K562 (cell line): ENCODE measurements around the gene MAPK1IP1L. TPM values are rescaled to one million over a fixed set of nuclear protein-coding genes. Genes with fewer than 3 reads are reported as not detected.
A peak's percentile ranks its signal among the peaks of the same experiment; 100 is the strongest.

Experiments
- ATAC-seq: fragments of 200-7000 bp; cut with Tn5 transposase; 3 replicates; pipeline ENCODE4 v1.9.1; 2020; ENCODE audit warnings: moderate library complexity
- BruUV-seq: library from RNA; stranded (reverse); fragments of 400-500 nt; replicated peaks from 2 replicates; lab custom pipeline; 2021; lab: Mats Ljungman, UMichigan
- CTCF ChIA-PET: fragments of 300-600 bp; formaldehyde crosslinking; extraction: SDS; loops from one replicate; lab custom pipeline; 2021; ENCODE audit warnings: low intra/inter-chr PET ratio; lab: Yijun Ruan, JAX
- POLR2A ChIA-PET: fragments of 300-600, 350-650 bp; sonication (Branson Sonifier 250); formaldehyde crosslinking; extraction: SDS; loops from one replicate; lab custom pipeline; 2021; ENCODE audit warnings: antibody characterized with exemption, inconsistent platforms; lab: Yijun Ruan, JAX
- DNase-seq, 4 experiments: peaks; one replicate each; pipeline versions ENCODE4 v3.0.0 to v3.0.0-alpha.2; 2011 to 2018; ENCODE audit warnings: low spot score in 3 of 4, mixed read lengths in 3 of 4; ENCODE audit errors: extremely low read depth in 1 of 4
- FAIRE-seq: peaks from 2 replicates; lab custom pipeline; 2011; peaks lifted over from hg19 to GRCh38; lab: Jason Lieb, UNC
- H2AFZ ChIP-seq: 2 replicates; pipeline ENCODE4 v1.6.0; 2011; ENCODE audit warnings: low read depth, low read length, control low read depth, inconsistent platforms
- H3K27ac ChIP-seq: fragments of 200-600 bp; 3 replicates; pipeline ENCODE4 v1.8.0; 2011; ENCODE audit warnings: low read depth, mild to moderate bottlenecking, control low read depth, inconsistent platforms, low read length, moderate library complexity, mixed read lengths; ENCODE audit errors: extremely low read depth
- H3K27me3 ChIP-seq, 2 experiments: fragments of 300-600 bp in 1 of 2; 2 replicates in 1 of 2; 3 replicates in 1 of 2; pipeline versions ENCODE4 v1.6.0 to v1.8.0; 2011; ENCODE audit warnings: inconsistent platforms in 2 of 2, low read length in 2 of 2, mild to moderate bottlenecking in 1 of 2, mixed read lengths in 1 of 2, moderate library complexity in 1 of 2; ENCODE audit not compliant: control insufficient read depth in 2 of 2, insufficient read depth in 2 of 2
- H3K36me3 ChIP-seq: fragments of 300-600 bp; 3 replicates; pipeline ENCODE4 v1.8.0; 2011; ENCODE audit warnings: mild to moderate bottlenecking, low read length, inconsistent platforms; ENCODE audit not compliant: control insufficient read depth, insufficient read depth
- H3K4me1 ChIP-seq, 2 experiments: fragments of 200-600 bp in 1 of 2; replicated peaks in 1 of 2; 2 replicates in 1 of 2; 3 replicates in 1 of 2; pipeline versions ENCODE4 v1.5.1 to v1.8.0; 2011; ENCODE audit warnings: inconsistent platforms in 2 of 2, low read length in 2 of 2, mild to moderate bottlenecking in 1 of 2, mixed read lengths in 1 of 2, moderate library complexity in 1 of 2; ENCODE audit not compliant: control insufficient read depth in 2 of 2, insufficient read depth in 2 of 2
- H3K4me2 ChIP-seq: 2 replicates; pipeline ENCODE4 v1.6.1; 2011; ENCODE audit warnings: low read length, control low read depth, inconsistent platforms, mixed read lengths; ENCODE audit not compliant: insufficient read depth
- H3K4me3 ChIP-seq: fragments of 200-600 bp; sonication (generic), shearing (Covaris generic); 2 replicates; pipeline ENCODE4 v1.5.1; 2016; ENCODE audit warnings: control low read depth, inconsistent platforms
- H3K79me2 ChIP-seq: fragments of 200-600 bp; 3 replicates; pipeline ENCODE4 v1.8.0; 2011; ENCODE audit warnings: low read length, inconsistent platforms; ENCODE audit not compliant: control insufficient read depth, insufficient read depth
- H3K9ac ChIP-seq, 2 experiments: 2 replicates each; pipeline versions ENCODE4 v1.6.0 to v1.6.1; 2011; ENCODE audit warnings: low read depth in 2 of 2, low read length in 2 of 2, control low read depth in 1 of 2, inconsistent platforms in 1 of 2, mild to moderate bottlenecking in 1 of 2, mixed read lengths in 1 of 2; ENCODE audit not compliant: insufficient read depth in 1 of 2
- H3K9me1 ChIP-seq: one replicate; pipeline ENCODE4 v1.6.0; 2011; ENCODE audit warnings: inconsistent platforms, mild to moderate bottlenecking, low read length, moderate library complexity; ENCODE audit not compliant: control insufficient read depth, insufficient read depth
- H3K9me3 ChIP-seq: replicated peaks from 2 replicates; pipeline ENCODE4 v1.5.1; 2011; ENCODE audit warnings: low read depth, low read length, inconsistent platforms; ENCODE audit not compliant: control insufficient read depth, insufficient read depth
- H4K20me1 ChIP-seq: replicated peaks from 2 replicates; pipeline ENCODE4 v1.6.1; 2011; ENCODE audit warnings: low read length, inconsistent platforms, mixed read lengths; ENCODE audit not compliant: control insufficient read depth, insufficient read depth
- CCAR2 ChIP-seq: fragments of 200-400 bp; formaldehyde crosslinking; IDR thresholded peaks from 2 replicates; pipeline ENCODE4 v1.6.1; 2017; ENCODE audit warnings: mild to moderate bottlenecking, low read depth, low read length
- CEBPB ChIP-seq: fragments of 450-650 bp; IDR thresholded peaks from 2 replicates; pipeline ENCODE4 v1.6.1; 2016; ENCODE audit warnings: missing genetic modification characterization, missing compliant biosample characterization
- NONO ChIP-seq, 2 experiments: fragments of 200-400 bp in 1 of 2; fragments of 450-650 bp in 1 of 2; formaldehyde crosslinking in 1 of 2; IDR thresholded peaks; 2 replicates each; pipeline ENCODE4 v1.6.1; 2017; ENCODE audit warnings: low read depth in 2 of 2, mild to moderate bottlenecking in 2 of 2, moderate library complexity in 2 of 2, low read length in 1 of 2
- NR2C2 ChIP-seq, 2 experiments: fragments of 200-800 bp in 1 of 2; sonication (Bioruptor generic) in 1 of 2; sonication (generic) in 1 of 2; formaldehyde crosslinking in 1 of 2; IDR thresholded peaks; 2 replicates each; pipeline versions ENCODE4 v1.6.1 to v1.8.0; 2016 to 2022; ENCODE audit warnings: mild to moderate bottlenecking in 1 of 2, missing compliant biosample characterization in 1 of 2, missing genetic modification characterization in 1 of 2, missing genetic modification reagents in 1 of 2
- PHF21A ChIP-seq: fragments of 450-650 bp; IDR thresholded peaks from 2 replicates; pipeline ENCODE4 v1.6.1; 2017; ENCODE audit warnings: low read depth, borderline replicate concordance
- RB1 ChIP-seq: fragments of 450-650 bp; IDR thresholded peaks from 2 replicates; pipeline ENCODE4 v1.6.1; 2017; ENCODE audit warnings: low read depth, mild to moderate bottlenecking
- RBM14 ChIP-seq: fragments of 200-400 bp; formaldehyde crosslinking; IDR thresholded peaks from 2 replicates; pipeline ENCODE4 v1.6.1; 2018; ENCODE audit warnings: low read depth, mild to moderate bottlenecking, low read length, moderate library complexity, borderline replicate concordance; ENCODE audit not compliant: insufficient read depth
- TBP ChIP-seq: optimal IDR thresholded peaks from 2 replicates; pipeline ENCODE3; 2011; ENCODE audit warnings: low read depth, low read length, improper control_type of control experiment
- ZNF121 ChIP-seq: sonication (generic); formaldehyde crosslinking; conservative IDR thresholded peaks from 2 replicates; pipeline ENCODE4 v1.8.0; 2022; ENCODE audit warnings: missing genetic modification reagents
- WGBS: fragments of 100-300 bp; shearing (Covaris generic); methylation state at CpG from one replicate; pipeline ENCODE4 v1.1.6; 2016; ENCODE audit warnings: low coverage, mixed read lengths; ENCODE audit not compliant: insufficient coverage; ENCODE audit errors: missing lambda C conversion rate; 5-methylcytosine and 5-hydroxymethylcytosine counted together
- in situ Hi-C: fragments of 300-500 bp; cut with MboI; formaldehyde crosslinking; loops from 4 replicates; pipeline ENCODE4 v1.15.0; 2018; ENCODE audit warnings: inconsistent platforms, mixed read lengths
- intact Hi-C: fragments of 100-400 bp; cut with micrococcal nuclease; formaldehyde crosslinking; loops from 2 replicates; pipeline ENCODE4 v1.14.2; 2022
- polyA plus RNA-seq, 8 experiments: library from polyadenylated mRNA; depleted of rRNA in 4 of 8; stranded (reverse) in 5 of 8; unstranded in 3 of 8; fragments of >200 nt; fragmentation: Nextera tagmentation in 2 of 8; fragmentation: Illumina TruSeq in 1 of 8; extraction: Ambion mirVana in 2 of 8; extraction: Trizol in 1 of 8; gene quantifications; 2 replicates each; pipeline versions ENCODE4 v1.2.1 to v1.2.3, GENCODE V29; 2011 to 2014; ENCODE audit warnings: inconsistent platforms in 1 of 8, missing spikeins in 1 of 8
- total RNA-seq, 7 experiments: library from RNA; depleted of rRNA in 6 of 7; stranded (reverse); fragments of >200 nt in 6 of 7; fragmentation: Illumina TruSeq in 2 of 7; extraction: Trizol in 2 of 7; gene quantifications; 2 replicates each; pipeline versions ENCODE4 v1.2.1 to v1.2.3, GENCODE V29; 2011 to 2021; ENCODE audit warnings: low replicate concordance in 1 of 7
- TF ChIP-seq, protein P1 (sequence below): IDR thresholded peaks from 2 replicates; pipeline ENCODE4 v1.6.1; 2012; ENCODE audit warnings: low read depth, low read length, improper control_type of control experiment, borderline replicate concordance
- TF ChIP-seq, protein P2 (sequence below): fragments of 250-450 bp; sonication (Bioruptor Pico); IDR thresholded peaks from 2 replicates; pipeline ENCODE4 v1.4.0; 2020; ENCODE audit warnings: mild to moderate bottlenecking, moderate library complexity, borderline replicate concordance
- TF ChIP-seq, protein P3 (sequence below): fragments of 450-650 bp; formaldehyde crosslinking; IDR thresholded peaks from 2 replicates; pipeline ENCODE4 v1.4.0; 2022; ENCODE audit warnings: missing genetic modification characterization

The MAPK1IP1L gene
- total and polyA plus RNA-seq, 9 of the 15 experiments (the other 6 are each of a cell fraction or from before 2014, with no cell fraction given): 32.7 to 99.4 (median 49.8) TPM

DNA sequence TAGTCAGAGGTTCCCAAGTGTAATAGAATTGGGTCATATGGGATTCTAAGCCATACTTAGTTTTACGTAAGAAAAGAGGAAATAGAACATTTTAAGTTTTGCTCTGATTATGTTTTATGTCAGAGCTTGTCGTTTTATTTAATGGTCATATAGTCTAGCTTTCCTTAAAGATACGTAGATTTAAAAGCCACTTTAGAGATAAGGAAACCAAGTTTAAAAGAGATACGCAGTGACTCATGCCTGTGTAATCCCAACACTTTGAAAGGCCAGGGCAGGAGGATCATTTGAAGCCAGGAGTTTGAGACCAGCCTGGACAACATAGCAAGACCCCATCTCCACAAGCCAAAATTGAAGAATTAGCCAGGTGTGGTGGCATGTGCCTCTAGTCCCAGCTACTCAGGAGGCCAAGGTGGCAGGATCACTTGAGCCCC, 19.5 kb downstream of the MAPK1IP1L start (continued):
- TF ChIP-seq RBM14: no peak
- peak; percentile 98 for TF ChIP-seq ZNF121 (CRISPR knock-in tag)
- TF ChIP-seq, all 486 proteins: peak for 5

DNA sequence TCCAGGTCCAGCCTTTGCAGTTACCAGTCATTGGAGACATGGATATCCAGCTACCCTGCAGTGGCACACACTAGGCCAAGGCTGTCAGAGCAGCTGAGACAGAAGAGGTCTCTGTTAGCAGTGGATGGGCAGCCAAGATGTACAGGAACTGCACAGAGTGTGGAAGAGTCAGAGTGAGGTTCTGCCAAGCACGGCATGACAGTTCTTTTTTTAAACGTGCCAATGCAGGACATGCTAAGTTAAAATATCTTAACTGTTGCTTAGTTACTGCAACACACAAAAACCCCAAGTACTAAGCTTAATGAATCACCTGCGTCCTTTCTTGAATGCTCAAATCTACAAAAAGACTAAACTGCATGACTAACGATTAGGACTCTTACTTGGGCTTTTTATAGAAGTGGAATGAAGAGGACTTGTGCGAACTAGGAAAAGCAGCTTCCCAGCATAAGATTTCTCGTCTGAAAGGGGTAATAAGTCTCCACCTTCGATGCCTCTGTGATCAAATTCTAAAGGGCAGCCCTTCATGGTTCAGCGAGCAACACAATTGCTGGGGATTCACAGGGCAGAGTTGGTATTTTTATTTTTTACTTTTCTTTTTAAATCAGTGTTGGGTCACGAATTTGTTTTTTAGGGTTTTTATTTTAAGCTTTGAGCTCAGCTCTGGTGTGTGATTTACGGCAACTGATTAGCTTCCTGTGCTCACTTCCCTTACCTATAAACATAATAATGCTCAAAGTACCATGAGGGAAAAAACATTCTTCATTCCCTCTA, 20.6 kb downstream of the MAPK1IP1L start:
- in situ Hi-C loops: no loop called here
- H2AFZ ChIP-seq: no peak overlapping the region
- no peak for ATAC-seq
- TF ChIP-seq NR2C2 (CRISPR knock-in tag; IDR thresholded peaks at IDR 0.05) (no peak), NR2C2 (tag; IDR thresholded peaks at IDR 0.05) (no peak), CCAR2 (no peak), NONO (IDR thresholded peaks at IDR 0.05; ENCODE audit: low read depth in 2 of 2, low read length in 1 of 2) (no peak), PHF21A (no peak), TBP (no peak), RB1 (no peak), CEBPB (tag) (no peak)
- TF ChIP-seq, protein P1, sequence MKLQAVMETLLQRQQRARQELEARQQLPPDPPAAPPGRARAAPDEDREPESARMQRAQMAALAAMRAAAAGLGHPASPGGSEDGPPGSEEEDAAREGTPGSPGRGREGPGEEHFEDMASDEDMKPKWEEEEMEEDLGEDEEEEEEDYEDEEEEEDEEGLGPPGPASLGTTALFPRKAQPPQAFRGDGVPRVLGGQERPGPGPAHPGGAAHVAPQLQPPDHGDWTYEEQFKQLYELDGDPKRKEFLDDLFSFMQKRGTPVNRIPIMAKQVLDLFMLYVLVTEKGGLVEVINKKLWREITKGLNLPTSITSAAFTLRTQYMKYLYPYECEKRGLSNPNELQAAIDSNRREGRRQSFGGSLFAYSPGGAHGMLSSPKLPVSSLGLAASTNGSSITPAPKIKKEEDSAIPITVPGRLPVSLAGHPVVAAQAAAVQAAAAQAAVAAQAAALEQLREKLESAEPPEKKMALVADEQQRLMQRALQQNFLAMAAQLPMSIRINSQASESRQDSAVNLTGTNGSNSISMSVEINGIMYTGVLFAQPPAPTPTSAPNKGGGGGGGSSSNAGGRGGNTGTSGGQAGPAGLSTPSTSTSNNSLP: no peak
- TF ChIP-seq, protein P2, sequence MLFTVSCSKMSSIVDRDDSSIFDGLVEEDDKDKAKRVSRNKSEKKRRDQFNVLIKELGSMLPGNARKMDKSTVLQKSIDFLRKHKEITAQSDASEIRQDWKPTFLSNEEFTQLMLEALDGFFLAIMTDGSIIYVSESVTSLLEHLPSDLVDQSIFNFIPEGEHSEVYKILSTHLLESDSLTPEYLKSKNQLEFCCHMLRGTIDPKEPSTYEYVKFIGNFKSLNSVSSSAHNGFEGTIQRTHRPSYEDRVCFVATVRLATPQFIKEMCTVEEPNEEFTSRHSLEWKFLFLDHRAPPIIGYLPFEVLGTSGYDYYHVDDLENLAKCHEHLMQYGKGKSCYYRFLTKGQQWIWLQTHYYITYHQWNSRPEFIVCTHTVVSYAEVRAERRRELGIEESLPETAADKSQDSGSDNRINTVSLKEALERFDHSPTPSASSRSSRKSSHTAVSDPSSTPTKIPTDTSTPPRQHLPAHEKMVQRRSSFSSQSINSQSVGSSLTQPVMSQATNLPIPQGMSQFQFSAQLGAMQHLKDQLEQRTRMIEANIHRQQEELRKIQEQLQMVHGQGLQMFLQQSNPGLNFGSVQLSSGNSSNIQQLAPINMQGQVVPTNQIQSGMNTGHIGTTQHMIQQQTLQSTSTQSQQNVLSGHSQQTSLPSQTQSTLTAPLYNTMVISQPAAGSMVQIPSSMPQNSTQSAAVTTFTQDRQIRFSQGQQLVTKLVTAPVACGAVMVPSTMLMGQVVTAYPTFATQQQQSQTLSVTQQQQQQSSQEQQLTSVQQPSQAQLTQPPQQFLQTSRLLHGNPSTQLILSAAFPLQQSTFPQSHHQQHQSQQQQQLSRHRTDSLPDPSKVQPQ (CRISPR knock-in tag): no peak
- TF ChIP-seq, protein P3, sequence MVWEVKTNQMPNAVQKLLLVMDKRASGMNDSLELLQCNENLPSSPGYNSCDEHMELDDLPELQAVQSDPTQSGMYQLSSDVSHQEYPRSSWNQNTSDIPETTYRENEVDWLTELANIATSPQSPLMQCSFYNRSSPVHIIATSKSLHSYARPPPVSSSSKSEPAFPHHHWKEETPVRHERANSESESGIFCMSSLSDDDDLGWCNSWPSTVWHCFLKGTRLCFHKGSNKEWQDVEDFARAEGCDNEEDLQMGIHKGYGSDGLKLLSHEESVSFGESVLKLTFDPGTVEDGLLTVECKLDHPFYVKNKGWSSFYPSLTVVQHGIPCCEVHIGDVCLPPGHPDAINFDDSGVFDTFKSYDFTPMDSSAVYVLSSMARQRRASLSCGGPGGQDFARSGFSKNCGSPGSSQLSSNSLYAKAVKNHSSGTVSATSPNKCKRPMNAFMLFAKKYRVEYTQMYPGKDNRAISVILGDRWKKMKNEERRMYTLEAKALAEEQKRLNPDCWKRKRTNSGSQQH (CRISPR knock-in tag): no peak

More for the DNA sequence above, 20.6 kb downstream of the MAPK1IP1L start:
- DNase-seq (no peak), FAIRE-seq (no peak)
- H3K4me2 ChIP-seq: no peak overlapping the region
- H3K27ac ChIP-seq: no peak overlapping the region
- 52% methylated on average over 10 of the region's 10 CpGs for WGBS
- ChIA-PET POLR2A (interaction anchor here (0.6 to 0.9 kb wide), 3 partner anchors 19 to 84 kb away, joined by 3 to 4 read pairs (median 3); no protein-coding TSS in a partner anchor), CTCF (no interaction called here)
- H3K36me3 ChIP-seq: no peaks in the 10 kb centered on the region
- no peaks in the 10 kb centered on the region for H3K79me2 ChIP-seq
- no peaks in the 10 kb centered on the region for H3K9me1 ChIP-seq
- H4K20me1 ChIP-seq: no peaks in the 10 kb centered on the region
- no TSS peak for BruUV-seq
- H3K27me3 ChIP-seq: no peaks in the 10 kb centered on the region
- H3K4me3 ChIP-seq: no peak overlapping the region
- no peak overlapping the region for H3K9ac ChIP-seq
- peaks cover 4 to 13% of the 10 kb centered on the region in 2 experiments; a peak in 1 of 5 replicates for H3K4me1 ChIP-seq
- H3K9me3 ChIP-seq: no peaks in the 10 kb centered on the region
- intact Hi-C loops: no loop called here
